ENCODE results near the gene PID1. TPM values are rescaled to one million over a fixed set of nuclear protein-coding genes. Genes with fewer than 3 reads are reported as not detected.

PID1 gene
- total RNA-seq, 3 donors from 2014 or later = 13.5 to 60.3 (median 42.0) TPM

- Histone ChIP-seq H3K9me3 (peaks cover 0 to 6% of the 10 kb centered on the region in 2 donors), H3K27me3 (no peaks in the 10 kb centered on the region), H3K27ac (no peak overlapping the region), H3K4me3 (no peak overlapping the region), H3K36me3 (no peaks in the 10 kb centered on the region), H3K4me1 (no peaks in the 10 kb centered on the region)
- no peak for TF ChIP-seq CTCF (IDR thresholded peaks at IDR 0.05)
- no peak for TF ChIP-seq POLR2AphosphoS5 (IDR thresholded peaks at IDR 0.05)
- TF ChIP-seq POLR2A (IDR thresholded peaks at IDR 0.05) = no peak
- no peak for DNase-seq (ENCODE audit: low spot score in 2 of 2)
- intact Hi-C loops (cut with DNase I; ENCODE audit: low total_unique reads) = no loop called here
Measured at GRCh38 chr2:229170171-229170570, 100.9 kb downstream of the PID1 start.

GRCh38 chr2:229169751-229170150, 101.3 kb downstream of the PID1 start:
- DNase-seq (ENCODE audit: low spot score in 2 of 2) = no peak
- H3K9me3 ChIP-seq = peaks cover 0 to 6% of the 10 kb centered on the region in 2 donors
- TF ChIP-seq POLR2AphosphoS5 (IDR thresholded peaks at IDR 0.05) (no peak), CTCF (IDR thresholded peaks at IDR 0.05) (no peak), POLR2A (IDR thresholded peaks at IDR 0.05) (no peak)
- no peaks in the 10 kb centered on the region for H3K4me1 ChIP-seq
- no peaks in the 10 kb centered on the region for H3K36me3 ChIP-seq
- intact Hi-C loops (cut with DNase I; ENCODE audit: low total_unique reads) = no loop called here
- no peak overlapping the region for H3K4me3 ChIP-seq
- no peaks in the 10 kb centered on the region for H3K27me3 ChIP-seq
- no peak overlapping the region for H3K27ac ChIP-seq

DNA sequence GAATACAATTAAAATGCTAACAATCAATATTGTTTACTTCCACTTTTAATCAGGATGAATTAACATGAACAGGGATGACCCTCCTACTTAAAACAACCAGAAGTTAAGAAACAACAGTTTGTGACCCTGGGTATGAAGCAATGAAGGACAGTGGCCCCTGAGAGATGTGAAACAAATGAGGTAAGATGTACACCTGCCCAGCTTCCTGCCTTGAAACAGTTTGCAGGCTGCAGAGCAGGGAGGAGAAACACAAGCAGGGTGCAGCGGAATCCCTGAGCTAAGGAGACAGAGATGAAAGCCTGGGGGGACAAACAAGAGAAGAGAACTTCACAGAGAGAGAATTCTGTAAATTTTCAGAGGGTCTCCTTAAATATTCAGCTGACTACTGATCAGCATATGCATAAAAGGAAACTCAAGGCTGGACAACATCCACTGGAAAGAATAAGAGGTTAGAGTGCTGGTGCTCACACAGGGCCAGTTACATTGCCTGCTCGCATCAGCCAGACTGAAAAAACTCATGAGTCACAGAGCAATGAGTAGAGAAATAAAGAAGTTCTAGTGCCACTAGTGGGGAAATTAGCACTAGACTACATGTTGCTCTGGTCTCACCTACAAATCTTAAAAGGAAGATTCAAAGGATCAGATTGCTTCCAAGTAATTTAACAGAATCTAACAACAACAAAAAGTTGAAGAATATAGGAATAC, 106.4 kb downstream of the PID1 start:
- H3K36me3 ChIP-seq = no peaks in the 10 kb centered on the region
- TF ChIP-seq POLR2A (IDR thresholded peaks at IDR 0.05) (no peak), POLR2AphosphoS5 (IDR thresholded peaks at IDR 0.05) (no peak)
- no peak for DNase-seq (ENCODE audit: low spot score in 2 of 2)
- H3K27me3 ChIP-seq = no peaks in the 10 kb centered on the region
- no peak overlapping the region for H3K4me3 ChIP-seq
- no peak overlapping the region for H3K27ac ChIP-seq
- intact Hi-C loops (cut with DNase I; ENCODE audit: low total_unique reads) = no loop called here
- H3K9me3 ChIP-seq = no peaks in the 10 kb centered on the region
- no peaks in the 10 kb centered on the region for H3K4me1 ChIP-seq

DNA sequence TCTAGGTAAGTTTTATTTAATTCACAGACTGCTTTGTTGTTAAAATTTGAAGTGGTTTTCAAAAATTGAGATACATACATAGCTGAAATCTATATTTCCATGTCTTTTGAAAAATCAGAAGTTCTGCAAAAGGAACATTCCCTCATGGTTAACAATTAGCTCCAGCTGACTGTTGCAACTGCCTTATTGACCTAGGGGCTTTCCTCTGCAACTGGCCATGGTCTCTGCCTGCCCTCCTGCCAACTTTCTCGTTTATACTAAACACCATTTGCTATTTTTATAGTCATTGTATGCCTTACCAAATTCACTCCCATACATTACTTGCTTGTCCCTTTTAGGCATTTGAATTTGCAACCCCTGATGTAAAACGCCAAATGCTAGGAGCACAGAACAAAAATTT, 107.2 kb downstream of the PID1 start:
- Histone ChIP-seq H3K9me3 (peaks cover 0 to 6% of the 10 kb centered on the region in 2 donors), H3K36me3 (no peaks in the 10 kb centered on the region), H3K27ac (no peak overlapping the region), H3K4me3 (no peak overlapping the region), H3K27me3 (no peaks in the 10 kb centered on the region), H3K4me1 (no peaks in the 10 kb centered on the region)
- TF ChIP-seq POLR2AphosphoS5 (IDR thresholded peaks at IDR 0.05) (no peak), POLR2A (IDR thresholded peaks at IDR 0.05) (no peak), CTCF (IDR thresholded peaks at IDR 0.05) (no peak)
- intact Hi-C loops (cut with DNase I; ENCODE audit: low total_unique reads) = no loop called here
- no peak for DNase-seq (ENCODE audit: low spot score in 2 of 2)

- Histone ChIP-seq H3K4me1 (no peaks in the 10 kb centered on the region), H3K9me3 (peaks cover 0 to 6% of the 10 kb centered on the region in 2 donors), H3K27me3 (no peaks in the 10 kb centered on the region)
Measured at GRCh38 chr2:229162015-229162414, 109.1 kb downstream of the PID1 start.

More at GRCh38 chr2:229162015-229162414, 109.1 kb downstream of the PID1 start:
- intact Hi-C loops (cut with DNase I; ENCODE audit: low total_unique reads) = no loop called here
- TF ChIP-seq POLR2AphosphoS5 (IDR thresholded peaks at IDR 0.05) (no peak), POLR2A (IDR thresholded peaks at IDR 0.05) (no peak), CTCF (IDR thresholded peaks at IDR 0.05) (no peak)
- Histone ChIP-seq H3K27ac (no peak overlapping the region), H3K4me3 (no peak overlapping the region), H3K36me3 (no peaks in the 10 kb centered on the region)
- DNase-seq (ENCODE audit: low spot score in 2 of 2) = no peak
